ENCODE results near the gene HK3. TPM values are rescaled to one million over a fixed set of nuclear protein-coding genes. Genes with fewer than 3 reads are reported as not detected.

HK3 gene
- total and polyA plus RNA-seq, 2 of the 8 experiments (the other 6 are each of a cell fraction or from before 2014, with no cell fraction given): not detected

- TF ChIP-seq CHD7 (IDR thresholded peaks at IDR 0.05; ENCODE audit: insufficient replicate concordance, low read length) (no peak), YY1 (IDR thresholded peaks at IDR 0.05; ENCODE audit: low read depth, low read length) (no peak), ATF3 (IDR thresholded peaks at IDR 0.05; ENCODE audit: insufficient read depth, low read depth, low read length) (no peak), CHD1 (IDR thresholded peaks at IDR 0.05; ENCODE audit: low read depth, low read length) (no peak), SP1 (IDR thresholded peaks at IDR 0.05; ENCODE audit: low read depth, low read length) (no peak), MAFK (IDR thresholded peaks at IDR 0.05; ENCODE audit: low read depth, low read length) (no peak), GABPA (IDR thresholded peaks at IDR 0.05; ENCODE audit: borderline replicate concordance, insufficient read depth, low read length) (no peak), ATF2 (IDR thresholded peaks at IDR 0.05; ENCODE audit: low read length) (no peak)
Observed at GRCh38 chr5:176855598-176855997, 43.5 kb downstream of the HK3 start (continued).

Measured in H1 (cell line).